NCI-H226 (cell line): ENCODE data around the gene MYLK4.

Experiments used
- DNase-seq: peaks from one replicate; pipeline ENCODE4 v3.0.0-alpha.2; 2015

MYLK4 gene

DNA sequence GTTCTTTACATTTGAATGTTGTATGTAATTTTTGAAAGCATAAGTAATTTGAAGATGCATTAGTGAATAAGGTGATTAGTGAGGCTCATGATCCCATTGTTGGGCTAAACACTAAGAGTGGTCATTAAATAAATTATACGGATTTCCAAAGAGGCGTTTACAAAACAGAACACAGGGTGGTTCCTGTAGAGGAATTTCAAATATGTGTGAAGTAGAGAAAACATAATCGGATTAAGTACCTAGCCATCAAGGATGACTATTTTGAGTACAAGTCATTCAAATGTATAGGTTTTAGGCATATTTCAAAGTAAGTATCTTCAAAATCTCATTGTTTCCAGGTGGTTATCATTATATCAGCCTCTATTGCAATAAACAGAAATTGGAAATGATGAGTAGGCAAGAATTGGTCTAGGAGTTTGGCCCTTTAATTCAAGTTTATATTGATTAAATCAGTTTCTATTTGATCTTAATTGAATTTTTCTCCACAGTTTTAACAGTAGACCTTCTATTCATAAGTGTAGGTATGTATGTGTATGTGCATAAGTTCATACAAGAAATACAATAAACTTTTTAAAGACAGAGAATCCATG, 94.8 kb downstream of the MYLK4 start:
- DNase-seq = no peak

DNA sequence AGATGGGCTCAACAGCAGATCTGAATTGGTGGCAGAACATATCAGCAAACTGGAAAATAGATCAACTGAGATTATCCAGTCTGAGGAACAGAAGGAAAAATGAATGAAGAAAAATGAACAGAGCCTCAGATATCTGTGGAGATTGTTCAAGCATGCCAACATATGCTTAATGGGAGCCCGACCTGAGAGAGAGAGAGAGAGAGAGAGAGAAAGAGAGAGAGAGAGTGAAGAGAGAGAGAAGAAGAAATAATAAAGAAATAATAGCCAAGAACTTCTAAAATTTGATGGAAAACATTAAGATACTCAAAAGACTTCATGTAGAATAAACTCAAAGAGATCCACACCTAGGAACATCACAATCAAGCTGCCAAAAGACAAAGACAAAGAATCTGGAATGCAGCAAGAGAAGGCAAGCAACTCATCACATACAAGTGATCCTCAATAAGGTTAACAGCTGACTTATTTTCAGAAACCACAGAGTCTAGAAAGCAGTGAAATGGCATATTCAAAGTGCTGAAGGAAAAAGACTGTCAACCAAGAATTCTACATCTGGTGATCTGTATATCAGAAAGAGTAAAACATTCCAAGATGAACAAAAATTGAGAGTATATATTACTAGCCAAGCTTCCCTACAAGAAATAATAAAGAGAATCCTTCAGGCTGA, 97.2 kb downstream of the MYLK4 start:
- DNase-seq = no peak

DNA sequence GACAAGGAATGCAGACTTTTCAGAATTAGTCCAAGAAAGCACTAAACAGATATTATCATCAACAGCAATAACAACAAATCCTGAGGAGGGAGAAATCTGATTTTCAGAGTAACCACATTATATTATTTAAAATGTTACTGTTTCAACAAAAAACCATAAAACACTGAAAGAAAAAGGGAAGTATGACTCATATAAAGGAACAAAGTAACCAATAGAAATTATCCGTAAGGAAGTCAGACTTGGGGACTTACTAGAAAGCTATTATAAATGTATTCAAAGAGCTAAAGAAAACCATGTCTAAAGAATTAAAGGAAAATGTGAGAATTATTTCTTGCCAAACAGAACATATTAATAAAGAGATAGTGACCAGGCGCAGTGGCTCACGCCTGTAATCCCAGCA, 98.1 kb downstream of the MYLK4 start:
- DNase-seq = no peak

DNA sequence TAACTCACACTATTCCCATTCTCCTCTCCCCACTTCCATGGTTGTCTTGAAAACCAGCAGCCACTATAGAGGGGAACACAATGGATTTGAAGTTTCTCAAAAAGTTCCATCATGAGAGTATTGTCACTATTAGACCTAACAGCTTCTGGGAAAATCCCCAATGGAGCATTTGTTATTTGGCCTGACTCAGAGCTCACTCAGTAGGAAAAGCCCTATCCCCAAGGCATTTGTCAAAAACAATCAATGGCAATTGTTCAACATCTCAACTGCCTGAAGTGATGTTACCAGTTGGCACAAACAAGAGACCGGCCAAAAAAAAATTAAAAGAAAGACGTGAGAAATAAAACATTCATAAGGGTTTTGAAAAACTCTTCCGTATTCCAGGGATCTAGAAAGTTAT, 98.8 kb downstream of the MYLK4 start:
- no peak for DNase-seq

DNA sequence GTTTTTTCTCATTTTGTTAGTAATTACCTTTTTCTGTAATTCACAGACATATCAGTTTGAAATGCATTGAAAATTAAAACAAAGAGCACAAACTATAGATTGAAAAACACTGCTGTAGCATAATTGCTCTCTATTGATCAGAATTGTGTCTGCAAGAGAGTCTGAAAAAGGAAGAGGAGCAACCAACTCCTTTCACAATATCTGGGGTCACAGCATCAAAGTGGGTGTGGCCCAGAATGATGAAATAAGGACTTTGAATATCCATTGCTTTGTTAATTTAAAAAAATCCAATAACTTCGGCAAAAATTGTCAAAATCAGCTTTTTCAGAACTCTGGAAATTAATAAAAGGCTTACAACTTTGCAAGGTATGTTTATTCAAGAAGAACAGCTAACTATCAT, 99.2 kb downstream of the MYLK4 start:
- no peak for DNase-seq

DNA sequence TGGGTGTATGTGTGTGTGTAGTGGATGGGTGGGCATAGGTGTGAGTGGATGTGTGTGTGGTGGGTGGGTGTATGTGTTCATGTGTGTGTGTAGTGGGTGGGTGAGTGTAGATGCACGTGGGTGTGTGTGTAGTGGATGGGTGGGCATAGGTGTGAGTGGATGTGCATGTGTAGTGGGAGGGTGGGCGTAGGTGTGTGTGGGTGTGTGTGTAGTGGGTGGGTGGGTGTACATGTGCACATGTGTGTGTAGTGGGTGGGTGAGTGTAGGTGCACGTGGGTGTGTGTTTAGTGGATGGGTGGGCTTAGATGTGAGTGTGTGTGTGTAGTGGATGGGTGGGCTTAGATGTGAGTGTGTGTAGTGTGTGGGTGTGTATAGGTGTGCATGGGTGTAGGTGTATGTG, 104.4 kb downstream of the MYLK4 start:
- no peak for DNase-seq

DNA sequence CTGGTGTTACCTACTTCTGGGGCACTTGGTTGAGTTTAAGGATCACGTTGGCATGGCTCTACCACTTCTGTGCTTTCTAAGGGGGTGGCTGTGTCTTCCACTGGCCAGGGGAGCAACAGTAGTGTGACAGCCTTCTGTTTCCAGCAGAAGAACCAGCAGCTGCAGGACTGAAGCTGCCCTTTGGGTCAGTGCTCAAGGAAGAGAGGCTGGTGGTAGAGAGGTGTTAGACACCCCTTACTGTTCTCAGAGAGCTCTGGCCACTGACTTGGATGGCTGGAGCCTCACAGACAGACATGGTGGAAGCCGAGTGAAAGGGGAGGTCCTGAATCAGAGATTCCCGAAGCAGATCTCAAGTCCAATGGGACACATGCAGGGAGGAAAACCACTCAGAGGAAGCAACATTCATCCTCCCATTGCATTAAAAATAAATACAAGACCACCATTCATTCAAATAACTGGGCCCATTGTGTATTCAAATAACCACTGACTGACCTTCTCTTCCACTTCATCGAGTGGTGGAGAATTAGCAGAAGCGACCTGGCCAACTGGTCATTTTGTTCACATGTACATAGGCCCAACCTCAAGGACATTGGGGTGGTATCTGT, 106.7 kb downstream of the MYLK4 start:
- DNase-seq = no peak

DNA sequence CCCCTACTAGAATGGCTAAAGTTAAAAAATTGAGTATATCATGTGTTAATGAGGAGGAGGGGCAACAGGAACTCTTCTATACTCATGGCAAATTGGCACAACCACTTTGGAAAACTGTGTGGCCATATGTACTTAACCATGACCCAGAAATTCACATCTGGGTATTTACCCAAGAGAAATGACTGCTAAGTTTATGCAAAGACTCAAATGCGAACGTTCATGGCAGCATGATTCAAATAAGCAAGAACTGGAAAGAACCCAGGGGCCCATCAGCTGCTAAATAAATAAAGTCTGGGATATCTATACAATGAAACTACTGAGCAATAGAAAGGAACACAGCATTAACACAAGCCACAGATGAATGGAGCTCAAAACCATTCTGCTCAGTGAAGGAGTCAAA, 107.6 kb downstream of the MYLK4 start:
- no peak for DNase-seq

DNA sequence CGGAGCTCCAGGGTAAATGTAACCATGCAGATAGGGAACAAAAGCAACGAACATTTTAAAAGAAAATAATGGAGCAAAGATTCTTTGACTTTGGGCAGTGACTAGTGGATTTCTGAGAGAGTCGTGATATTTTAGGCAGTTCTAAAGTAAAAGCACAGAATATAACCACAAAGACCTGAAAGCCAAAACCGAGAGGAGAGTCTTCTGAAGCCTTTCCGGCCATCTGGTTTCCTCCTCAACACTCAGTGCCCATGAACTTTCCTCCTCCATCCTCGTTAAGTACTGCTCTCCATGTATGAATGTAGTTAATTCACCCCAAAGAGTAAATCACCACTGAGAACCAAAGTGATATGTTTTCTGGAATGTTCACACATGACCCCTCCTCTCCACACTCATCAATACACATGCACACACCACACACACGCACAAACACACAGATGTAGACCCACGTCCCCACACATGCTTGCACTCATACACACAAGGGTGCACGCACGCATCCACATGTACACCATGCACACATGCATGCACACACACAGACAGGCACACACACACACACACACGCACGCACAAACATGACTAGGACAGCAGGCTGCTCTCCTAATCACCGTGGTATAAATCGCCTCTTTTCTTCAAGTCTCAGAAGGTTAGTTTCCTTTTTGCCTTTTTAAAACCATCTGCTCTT, 109.5 kb downstream of the MYLK4 start:
- no peak for DNase-seq

DNA sequence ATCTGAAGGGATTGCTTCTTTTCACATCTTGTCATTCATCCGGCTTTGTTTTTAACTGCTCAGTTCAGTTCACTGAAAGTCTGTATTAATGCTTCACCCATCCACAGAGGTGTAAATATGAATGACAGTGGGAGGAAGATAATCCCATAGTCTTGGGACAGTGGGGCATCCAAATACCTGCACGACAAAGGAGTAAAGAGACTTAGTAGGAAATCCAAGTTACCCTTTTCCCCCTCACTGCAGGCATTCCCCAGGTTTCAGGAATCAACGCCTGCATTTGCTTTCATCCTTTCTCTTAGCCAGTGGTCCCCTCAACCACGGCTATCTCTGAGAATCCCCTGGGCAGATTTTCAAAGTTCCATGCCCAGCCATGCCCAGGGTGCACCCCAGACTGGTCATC, 110.2 kb downstream of the MYLK4 start:
- DNase-seq = no peak

GRCh38 chr6:2639896-2640295, 110.8 kb downstream of the MYLK4 start:
- no peak for DNase-seq

GRCh38 chr6:2639167-2639566, 111.6 kb downstream of the MYLK4 start:
- no peak for DNase-seq

GRCh38 chr6:2636672-2637071, 114.0 kb downstream of the MYLK4 start:
- no peak for DNase-seq

DNA sequence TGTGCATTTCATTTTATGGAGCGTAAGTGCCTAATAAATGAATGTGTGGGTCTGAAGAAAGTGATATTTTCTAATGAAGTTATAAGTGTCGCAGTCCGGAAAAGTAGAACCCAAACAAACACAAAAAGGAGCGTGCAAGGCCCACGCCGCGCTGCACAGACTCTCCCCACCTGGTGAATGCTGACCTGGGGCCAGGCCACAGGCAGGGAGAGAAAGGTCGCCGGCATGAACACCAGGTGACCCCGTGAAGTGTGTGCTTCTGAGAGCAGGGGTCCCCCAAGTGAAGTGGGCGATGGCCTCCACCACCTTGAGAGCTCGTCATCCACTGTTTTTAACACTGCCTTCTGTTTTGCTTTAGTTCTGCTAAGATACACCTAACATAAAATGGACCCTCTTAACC, 114.8 kb downstream of the MYLK4 start:
- DNase-seq = no peak

DNA sequence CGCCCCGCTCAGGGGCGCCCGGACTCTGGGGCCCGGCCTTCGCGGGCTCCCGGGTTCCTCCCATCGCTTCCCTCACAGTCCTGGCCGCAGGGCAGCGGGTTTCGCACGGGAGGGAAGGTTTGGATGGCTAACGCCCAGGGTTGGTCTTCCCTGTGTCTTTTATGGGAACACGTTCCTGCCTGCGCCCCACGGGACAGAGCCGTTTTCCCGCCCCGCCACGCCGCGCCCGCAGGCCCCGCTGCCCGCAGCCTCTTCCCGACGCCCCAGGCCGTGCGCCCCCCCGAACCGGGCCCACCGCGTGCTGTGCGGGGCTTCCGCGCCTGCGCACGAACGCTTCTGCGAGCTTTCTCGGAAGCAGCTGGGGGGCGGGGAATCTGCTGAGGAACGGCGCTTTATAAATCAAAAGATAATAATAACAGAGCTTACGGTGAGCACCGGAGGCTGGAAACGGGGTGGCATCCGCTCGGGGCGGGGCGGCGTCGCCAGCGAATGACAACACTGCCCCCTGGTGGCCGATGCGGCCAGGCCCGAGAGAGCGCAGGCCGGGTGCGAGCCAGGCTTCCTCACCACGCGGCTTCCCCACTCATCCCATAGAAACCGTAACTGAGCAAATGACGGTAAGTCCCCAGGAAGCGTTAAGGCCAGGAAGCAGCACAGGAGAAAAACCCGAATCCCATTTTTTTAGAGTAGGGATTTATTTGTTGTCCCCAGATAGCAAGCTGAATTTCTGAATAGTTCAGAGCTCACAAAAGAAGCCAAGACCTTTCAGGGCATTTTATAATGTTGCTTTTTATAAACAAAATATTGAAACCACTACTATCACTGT, 116.4 kb downstream of the MYLK4 start:
- peak; percentile 73 for DNase-seq

GRCh38 chr6:2633736-2634135, 117.0 kb downstream of the MYLK4 start:
- no peak for DNase-seq

GRCh38 chr6:2632976-2633584, 117.6 kb downstream of the MYLK4 start:
- DNase-seq = no peak

GRCh38 chr6:2632368-2632767, 118.4 kb downstream of the MYLK4 start:
- no peak for DNase-seq

DNA sequence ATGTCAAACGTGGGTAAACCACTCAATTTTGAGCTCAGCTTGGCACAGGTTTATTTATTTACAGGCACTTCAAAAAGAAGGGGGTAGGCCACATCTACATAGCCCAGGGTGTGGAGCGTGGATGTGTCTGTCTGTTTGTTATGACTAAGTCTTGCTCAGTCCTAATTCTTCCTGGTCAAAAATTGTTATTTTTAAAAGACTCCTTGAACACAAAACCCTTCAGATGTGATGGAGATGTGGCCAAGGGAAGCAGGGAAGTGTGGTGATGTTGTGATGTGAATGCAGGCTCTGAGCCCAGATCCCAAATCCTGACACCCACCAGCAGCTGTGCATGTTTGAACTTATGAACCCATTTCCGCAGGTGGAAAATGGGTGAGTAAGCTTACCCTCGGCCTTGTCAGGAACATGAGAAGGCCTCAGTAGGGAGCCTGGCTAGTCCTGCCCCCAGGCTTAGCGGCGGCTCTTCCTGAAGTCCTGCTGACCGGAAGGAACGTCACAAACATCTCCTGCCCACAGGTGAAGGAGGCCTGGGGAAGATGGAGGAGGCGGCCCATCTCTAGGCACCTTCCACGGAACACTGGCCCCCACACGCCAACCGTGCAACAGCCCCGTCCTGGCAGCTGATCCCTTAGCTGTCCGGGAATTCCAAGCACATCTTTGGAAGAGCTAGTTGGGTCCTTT, 119.7 kb downstream of the MYLK4 start:
- DNase-seq = no peak

- peak; percentile 88 for DNase-seq
Observed at GRCh38 chr6:2630359-2630758, 120.4 kb downstream of the MYLK4 start.

- DNase-seq = peak; percentile 39
Observed at GRCh38 chr6:2626401-2626800, 124.3 kb downstream of the MYLK4 start.

GRCh38 chr6:2625581-2625980, 125.1 kb downstream of the MYLK4 start:
- DNase-seq = no peak
